Pulmonary artery endothelial cell (primary cell): ENCODE results near the gene BCDIN3D. TPM values are rescaled to one million over a fixed set of nuclear protein-coding genes. Genes with fewer than 3 reads are reported as not detected.
"Not testable (repeated sequence)": the region's sequence is repeated elsewhere in the genome, so short reads cannot be mapped to it uniquely, and the experiment has no call there.

ENCODE experiments used
- DNase-seq: peaks from one replicate; pipeline ENCODE4 v3.0.0-alpha.2; 2011; ENCODE audit warnings: low read depth, low spot score
- total RNA-seq: library from RNA; depleted of rRNA; stranded (reverse); fragments of >200 nt; gene quantifications from 2 replicates; pipeline ENCODE4 v1.2.3, GENCODE V29; 2014

The BCDIN3D gene
- total RNA-seq, 1 donor from 2014 or later = 2.3 TPM

GRCh38 chr12:49877066-49877465, 34.2 kb upstream of the BCDIN3D start:
- DNase-seq = no peak

GRCh38 chr12:49876070-49876469, 33.2 kb upstream of the BCDIN3D start:
- no peak for DNase-seq

- no peak for DNase-seq
Measured at GRCh38 chr12:49875115-49875720, 32.3 kb upstream of the BCDIN3D start.

GRCh38 chr12:49874142-49874897, 31.4 kb upstream of the BCDIN3D start:
- DNase-seq = no peak

- DNase-seq = no peak
Measured at GRCh38 chr12:49873361-49873934, 30.5 kb upstream of the BCDIN3D start.

GRCh38 chr12:49872781-49873181, 29.9 kb upstream of the BCDIN3D start:
- no peak for DNase-seq

GRCh38 chr12:49872381-49872780, 29.5 kb upstream of the BCDIN3D start:
- no peak for DNase-seq

- not testable (repeated sequence) for DNase-seq
Measured at GRCh38 chr12:49871811-49872251, 28.9 kb upstream of the BCDIN3D start.

- no peak for DNase-seq
Measured at GRCh38 chr12:49871263-49871561, 28.3 kb upstream of the BCDIN3D start.

- no peak for DNase-seq
Measured at GRCh38 chr12:49870501-49871262, 27.8 kb upstream of the BCDIN3D start.

- DNase-seq = no peak
Measured at GRCh38 chr12:49869816-49870500, 27.1 kb upstream of the BCDIN3D start.

- DNase-seq = peak; percentile 99
Measured at GRCh38 chr12:49868952-49869815, 26.3 kb upstream of the BCDIN3D start.

GRCh38 chr12:49868449-49868848, 25.5 kb upstream of the BCDIN3D start:
- no peak for DNase-seq

- DNase-seq = no peak
Measured at GRCh38 chr12:49867570-49868341, 24.9 kb upstream of the BCDIN3D start.

- DNase-seq = no peak
Measured at GRCh38 chr12:49866859-49867569, 24.1 kb upstream of the BCDIN3D start.

GRCh38 chr12:49865782-49866135, 22.9 kb upstream of the BCDIN3D start:
- DNase-seq = no peak

GRCh38 chr12:49865109-49865781, 22.3 kb upstream of the BCDIN3D start:
- no peak for DNase-seq

- DNase-seq = no peak
Measured at GRCh38 chr12:49864798-49865090, 21.8 kb upstream of the BCDIN3D start.
